Left forelimb (tissue), 1 donor: ENCODE measurements around the gene KLF9.
"Not testable (repeated sequence)": the region's sequence is repeated elsewhere in the genome, so short reads cannot be mapped to it uniquely, and the experiment has no call there.

Experiments used
- DNase-seq: peaks from one replicate; pipeline ENCODE4 v3.0.0-alpha.2; 2018; ENCODE audit warnings: low spot score

The KLF9 gene

GRCh38 chr9:70405808-70406433 lies 8.5 kb downstream of the KLF9 start:
- DNase-seq, result no peak

DNA sequence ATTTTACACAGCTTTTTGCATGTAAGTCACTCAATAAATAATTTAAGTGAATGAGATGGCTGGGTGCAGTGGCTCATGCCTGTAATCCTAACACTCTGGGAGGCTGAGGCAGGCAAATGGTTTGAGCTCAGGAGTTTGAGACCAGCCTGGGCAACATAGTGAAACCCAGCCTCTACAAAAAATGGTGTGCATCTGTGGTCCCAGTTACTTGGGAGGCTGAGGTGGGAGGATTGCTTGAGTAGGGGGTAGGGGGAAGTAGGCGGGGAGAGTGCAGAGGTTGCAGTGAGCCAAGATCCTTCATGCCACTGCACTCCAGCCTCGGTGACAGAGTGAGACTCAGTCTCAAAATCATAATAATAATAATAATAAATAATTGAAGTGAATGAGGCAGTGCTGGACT lies 10.2 kb downstream of the KLF9 start:
- DNase-seq, result no peak

DNA sequence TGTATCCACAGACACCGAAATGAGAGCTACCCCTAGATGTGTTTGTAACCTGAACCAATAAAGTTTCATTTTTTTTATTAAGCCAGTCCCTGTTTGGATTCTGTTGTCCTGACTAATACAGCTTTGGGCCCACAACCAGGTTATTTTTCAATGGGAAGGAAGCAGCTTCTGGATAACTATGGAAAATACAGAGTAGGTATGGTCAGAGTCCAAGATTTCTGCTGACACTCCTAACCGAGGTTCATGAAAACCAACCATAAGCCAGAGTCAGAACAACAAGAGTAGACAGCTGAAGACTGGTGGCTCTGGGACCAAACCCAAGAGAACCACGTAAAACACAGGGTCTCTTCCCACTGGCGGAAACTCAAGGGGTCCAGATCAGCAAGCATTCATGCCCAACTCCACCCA lies 10.8 kb downstream of the KLF9 start:
- no peak for DNase-seq

GRCh38 chr9:70403166-70403565 lies 11.3 kb downstream of the KLF9 start:
- DNase-seq, result no peak

DNA sequence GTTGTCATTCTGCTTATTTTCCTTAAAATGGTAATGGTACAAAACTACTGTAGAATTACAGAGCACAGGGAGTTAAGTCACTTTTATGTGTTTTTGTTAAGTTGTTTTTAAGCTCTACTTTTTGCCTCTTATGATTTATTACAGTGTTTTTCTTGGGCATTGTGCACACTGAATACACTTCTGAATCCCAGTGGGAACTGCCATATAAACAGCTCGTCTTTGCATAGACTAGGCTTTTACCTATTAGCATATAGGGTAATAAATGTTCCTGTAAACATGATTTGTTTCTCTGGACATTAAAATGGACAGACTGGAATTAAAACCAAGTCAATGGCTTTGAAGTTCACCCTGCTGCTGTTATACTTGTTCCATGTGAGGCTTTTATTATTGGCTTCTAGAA lies 12.2 kb downstream of the KLF9 start:
- DNase-seq, result no peak

DNA sequence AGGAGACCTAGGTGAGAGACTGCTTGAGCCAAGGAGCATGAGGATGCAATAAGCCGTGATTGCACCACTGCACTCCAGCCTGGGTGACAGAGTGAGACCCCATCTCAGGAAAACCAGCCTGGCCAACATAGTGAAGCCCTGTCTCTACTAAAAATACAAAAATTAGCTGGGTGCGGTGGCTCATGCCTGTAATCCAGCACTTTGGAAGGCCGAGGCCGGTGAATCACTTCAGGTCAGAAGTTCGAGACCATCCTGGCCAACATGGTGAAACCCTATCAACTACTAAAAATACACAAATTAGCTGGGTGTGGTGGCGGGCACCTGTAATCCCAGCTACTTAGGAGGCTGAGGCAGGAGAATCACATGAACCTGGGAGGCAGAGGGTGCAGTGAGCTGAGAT lies 13.2 kb downstream of the KLF9 start:
- not testable (repeated sequence) for DNase-seq

- DNase-seq, result no peak
These were observed 14.2 kb downstream of the KLF9 start for GRCh38 chr9:70400107-70400892.

DNA sequence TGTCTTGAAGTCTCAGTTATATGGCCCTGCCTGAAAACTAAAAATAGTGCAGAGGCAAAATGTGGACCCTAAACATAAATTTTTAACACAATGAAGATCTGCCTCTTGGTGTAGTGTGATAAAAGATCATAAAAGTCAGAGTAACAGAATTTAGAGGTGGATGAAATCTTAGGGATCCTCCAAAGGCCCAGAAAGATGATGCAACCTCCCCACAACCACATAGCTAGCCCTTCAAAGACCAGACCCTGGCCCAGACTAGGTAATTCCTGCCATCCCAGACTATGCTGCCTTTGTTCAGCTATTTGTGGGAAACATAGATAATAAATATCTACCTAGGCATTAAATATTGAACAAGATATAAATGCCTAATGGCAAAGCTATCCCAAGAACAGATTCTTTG lies 15.3 kb downstream of the KLF9 start:
- DNase-seq, result no peak

GRCh38 chr9:70398145-70398556 lies 16.3 kb downstream of the KLF9 start:
- no peak for DNase-seq

- DNase-seq, result no peak
These were observed 18.8 kb downstream of the KLF9 start for GRCh38 chr9:70395652-70396051.

- DNase-seq, result no peak
These were observed 21.6 kb downstream of the KLF9 start for GRCh38 chr9:70392850-70393249.

DNA sequence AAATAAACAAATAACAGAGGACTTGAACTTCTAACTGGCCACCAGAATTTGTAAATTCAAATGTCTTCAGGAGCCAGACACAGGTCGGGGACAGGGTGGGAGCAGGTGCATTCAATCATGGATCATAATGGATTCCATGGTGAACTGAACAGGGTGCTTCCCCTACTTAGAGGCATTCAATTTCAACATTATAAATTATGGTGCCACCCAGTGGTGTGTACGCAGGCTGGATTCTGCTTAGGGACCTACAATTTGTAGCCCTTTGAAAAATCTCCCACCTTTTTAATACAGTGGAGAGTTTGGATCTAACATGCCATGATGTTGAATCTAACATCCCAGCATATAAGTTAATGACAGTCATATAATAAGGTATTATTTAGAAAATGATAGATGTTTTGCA lies 22.3 kb downstream of the KLF9 start:
- no peak for DNase-seq

DNA sequence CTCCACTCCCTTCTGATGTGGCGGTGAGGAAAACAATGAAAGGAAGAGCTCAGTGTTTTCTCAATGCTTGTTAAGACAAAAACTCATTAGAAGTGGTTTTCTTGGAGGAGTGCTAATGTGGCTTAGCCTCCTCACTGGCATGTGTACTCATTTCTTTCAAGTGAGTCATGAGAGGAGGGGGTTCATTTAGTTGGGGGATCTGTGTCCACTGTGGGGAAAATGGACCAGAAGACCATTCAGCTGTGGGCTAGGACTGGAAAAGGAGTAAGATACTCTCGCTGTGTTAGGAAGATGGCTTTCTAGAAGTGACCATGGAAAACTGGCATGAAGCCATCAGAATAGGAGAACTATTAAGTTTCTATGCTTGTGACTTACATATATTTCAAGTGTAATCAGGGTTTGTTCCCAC lies 23.5 kb downstream of the KLF9 start:
- no peak for DNase-seq

GRCh38 chr9:70389621-70390266 lies 24.7 kb downstream of the KLF9 start:
- DNase-seq, result no peak

DNA sequence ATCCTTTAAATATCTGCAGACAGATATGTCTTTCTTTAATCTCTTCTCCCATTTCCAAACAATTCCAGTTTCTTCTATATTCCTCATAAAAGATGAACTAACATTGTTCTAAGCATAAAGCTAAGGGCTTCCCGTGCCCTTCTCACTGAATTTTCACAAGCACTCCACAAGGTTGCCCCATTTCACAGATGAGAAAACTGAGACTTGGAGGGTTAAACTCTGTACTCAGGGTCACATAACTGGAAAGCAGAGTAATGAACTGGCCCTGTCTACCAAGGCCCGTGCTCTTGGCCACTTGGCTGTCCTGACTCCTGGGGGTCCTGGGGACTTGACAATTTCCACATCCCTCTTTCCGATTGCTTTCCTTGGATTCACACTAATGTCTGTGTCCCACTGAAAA lies 25.3 kb downstream of the KLF9 start:
- DNase-seq, result no peak

DNA sequence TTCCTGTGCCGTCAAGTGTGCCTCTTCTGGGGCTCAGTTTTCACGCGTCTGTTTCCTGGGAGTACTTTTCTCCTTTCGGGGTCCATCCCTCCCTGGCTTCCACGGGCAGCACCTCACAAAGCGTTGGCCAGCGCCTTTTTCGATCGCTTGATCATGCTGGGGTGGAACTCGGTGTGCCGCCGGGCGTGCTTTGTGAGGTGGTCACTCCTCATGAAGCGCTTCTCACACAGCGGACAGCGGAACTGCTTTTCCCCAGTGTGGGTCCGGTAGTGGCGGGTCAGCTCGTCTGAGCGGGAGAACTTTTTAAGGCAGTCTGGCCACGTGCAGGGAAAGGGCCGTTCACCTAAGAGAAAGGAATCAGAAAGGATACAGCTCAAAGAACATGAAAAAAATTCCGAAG lies 26.8 kb downstream of the KLF9 start:
- no peak for DNase-seq

DNA sequence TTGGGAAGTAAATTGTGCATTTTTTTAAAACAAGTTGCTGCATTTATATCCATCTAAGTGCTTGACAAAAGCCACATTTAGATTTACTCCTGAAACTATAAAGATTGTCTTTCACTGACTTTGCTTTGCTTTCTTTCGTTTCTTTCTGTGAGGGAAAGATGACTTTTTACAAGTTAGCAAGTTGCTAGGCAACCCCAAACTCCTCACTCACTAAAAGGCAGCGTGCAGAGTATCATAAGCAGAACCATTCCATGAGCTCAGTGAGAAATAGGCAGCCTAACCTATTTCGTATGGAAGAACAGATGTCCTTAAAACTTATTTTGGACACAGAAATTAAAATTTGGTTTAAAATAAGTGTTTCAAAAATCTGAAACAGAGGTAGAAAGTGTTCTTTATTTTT lies 29.0 kb downstream of the KLF9 start:
- no peak for DNase-seq

GRCh38 chr9:70382709-70383605 lies 31.5 kb downstream of the KLF9 start:
- DNase-seq, result no peak

DNA sequence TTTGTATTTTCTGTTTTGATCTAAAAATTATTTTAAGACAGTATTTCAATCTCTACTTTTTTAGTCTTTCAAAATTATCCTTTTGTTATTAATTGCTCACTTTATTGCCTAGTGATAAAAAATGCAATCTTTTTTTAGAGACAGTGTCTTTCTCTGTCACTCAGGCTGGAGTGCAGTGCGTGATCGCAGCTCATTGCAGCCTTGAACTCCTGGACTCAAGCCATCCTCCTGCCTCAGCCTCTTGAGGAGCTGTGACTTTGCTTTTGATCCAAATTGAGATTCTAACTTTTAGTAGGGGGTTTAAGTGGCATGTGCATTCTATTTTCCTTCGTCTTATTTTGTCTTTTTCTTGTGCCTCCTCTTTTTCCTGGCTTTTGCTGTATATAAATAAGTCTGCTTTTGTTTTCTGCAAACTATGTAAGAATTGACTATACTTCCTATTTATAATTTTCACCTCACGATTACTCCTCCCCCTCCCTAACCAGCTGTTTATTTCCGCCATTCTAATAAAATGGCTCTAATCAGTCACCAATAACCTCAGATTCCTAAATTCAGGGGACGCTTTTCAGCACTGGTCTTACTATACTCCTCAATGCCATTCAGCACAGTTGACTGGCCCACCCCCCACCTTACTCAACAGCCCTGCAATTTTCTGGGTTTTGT lies 32.3 kb downstream of the KLF9 start:
- no peak for DNase-seq

DNA sequence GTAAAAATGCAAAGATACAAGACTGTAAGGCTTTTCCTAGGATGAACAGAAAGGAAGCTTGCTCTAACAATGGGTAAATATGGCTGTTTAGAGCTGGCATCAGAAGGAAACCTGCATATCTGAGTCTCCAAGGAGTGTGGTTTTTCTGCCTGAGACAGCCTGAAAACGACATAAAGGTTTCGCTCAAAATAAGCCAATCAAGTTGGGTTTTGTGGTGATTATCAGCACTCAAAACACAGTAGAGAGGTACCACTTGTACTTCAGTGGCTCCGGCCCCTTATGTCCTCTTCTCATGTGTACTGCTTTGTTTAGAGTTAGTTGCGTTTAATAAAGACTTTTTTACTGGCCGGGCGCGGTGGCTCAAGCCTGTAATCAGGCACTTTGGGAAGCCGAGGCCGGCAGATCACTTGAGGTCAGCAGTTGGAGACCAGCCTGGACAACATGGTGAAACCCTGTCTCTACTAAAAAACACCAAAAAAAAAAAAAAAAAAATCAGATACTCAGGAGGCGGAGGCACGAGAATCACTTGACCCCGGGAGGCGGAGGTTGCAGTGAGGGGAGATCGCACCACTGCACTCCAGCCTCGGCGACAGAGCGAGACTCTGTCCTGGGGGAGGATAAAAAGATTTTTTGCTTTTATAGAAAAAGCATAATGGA lies 39.4 kb downstream of the KLF9 start:
- no peak for DNase-seq

DNA sequence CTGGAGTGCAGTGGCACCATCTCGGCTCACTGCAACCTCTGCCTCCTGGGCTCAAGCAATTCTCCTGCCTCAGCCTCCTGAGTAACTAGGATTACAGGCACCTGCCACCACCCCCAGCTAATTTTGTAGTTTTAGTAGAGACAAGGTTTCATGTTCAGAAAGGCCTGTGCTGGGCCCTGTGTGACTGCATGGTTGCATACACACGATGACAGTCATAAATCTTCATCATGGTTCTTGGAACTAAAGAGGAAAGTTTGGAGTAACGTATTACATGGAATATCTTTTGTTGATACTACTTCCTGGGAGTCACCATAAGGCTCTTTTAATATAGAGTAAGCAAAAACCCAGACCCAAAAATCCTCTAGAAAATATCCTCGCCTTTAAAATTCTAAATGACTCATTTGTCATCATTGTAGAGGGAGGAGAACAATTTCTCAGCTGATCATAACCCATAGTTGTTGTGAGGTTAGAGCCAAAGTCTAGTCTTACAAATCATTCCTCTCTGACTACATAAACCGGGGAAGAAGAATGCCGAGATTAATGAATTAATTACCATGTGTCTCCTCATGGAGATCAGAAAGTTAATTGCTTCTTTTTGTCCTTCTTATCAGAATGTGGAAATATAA lies 47.0 kb downstream of the KLF9 start:
- DNase-seq, result no peak
